K562 (cell line): Measurements from ENCODE around the gene VMP1. TPM values are rescaled to one million over a fixed set of nuclear protein-coding genes. Genes with fewer than 3 reads are reported as not detected.

Experiments used
- ATAC-seq: fragments of 200-7000 bp; cut with Tn5 transposase; 3 replicates; pipeline ENCODE4 v1.9.1; 2020; ENCODE audit warnings: moderate library complexity
- BruUV-seq: library from RNA; stranded (reverse); fragments of 400-500 nt; replicated peaks from 2 replicates; lab custom pipeline; 2021; lab: Mats Ljungman, UMichigan
- CTCF ChIA-PET: fragments of 300-600 bp; formaldehyde crosslinking; extraction: SDS; loops from one replicate; lab custom pipeline; 2021; ENCODE audit warnings: low intra/inter-chr PET ratio; lab: Yijun Ruan, JAX
- POLR2A ChIA-PET: fragments of 300-600, 350-650 bp; sonication (Branson Sonifier 250); formaldehyde crosslinking; extraction: SDS; loops from one replicate; lab custom pipeline; 2021; ENCODE audit warnings: antibody characterized with exemption, inconsistent platforms; lab: Yijun Ruan, JAX
- DNase-seq, 4 experiments: peaks; one replicate each; pipeline versions ENCODE4 v3.0.0 to v3.0.0-alpha.2; 2011 to 2018; ENCODE audit warnings: low spot score in 3 of 4, mixed read lengths in 3 of 4; ENCODE audit errors: extremely low read depth in 1 of 4
- FAIRE-seq: peaks from 2 replicates; lab custom pipeline; 2011; peaks lifted over from hg19 to GRCh38; lab: Jason Lieb, UNC
- H2AFZ ChIP-seq: 2 replicates; pipeline ENCODE4 v1.6.0; 2011; ENCODE audit warnings: low read depth, low read length, control low read depth, inconsistent platforms
- H3K27ac ChIP-seq: fragments of 200-600 bp; 3 replicates; pipeline ENCODE4 v1.8.0; 2011; ENCODE audit warnings: low read depth, mild to moderate bottlenecking, control low read depth, inconsistent platforms, low read length, moderate library complexity, mixed read lengths; ENCODE audit errors: extremely low read depth
- H3K27me3 ChIP-seq, 2 experiments: fragments of 300-600 bp in 1 of 2; 2 replicates in 1 of 2; 3 replicates in 1 of 2; pipeline versions ENCODE4 v1.6.0 to v1.8.0; 2011; ENCODE audit warnings: inconsistent platforms in 2 of 2, low read length in 2 of 2, mild to moderate bottlenecking in 1 of 2, mixed read lengths in 1 of 2, moderate library complexity in 1 of 2; ENCODE audit not compliant: control insufficient read depth in 2 of 2, insufficient read depth in 2 of 2
- H3K36me3 ChIP-seq: fragments of 300-600 bp; 3 replicates; pipeline ENCODE4 v1.8.0; 2011; ENCODE audit warnings: mild to moderate bottlenecking, low read length, inconsistent platforms; ENCODE audit not compliant: control insufficient read depth, insufficient read depth
- H3K4me1 ChIP-seq, 2 experiments: fragments of 200-600 bp in 1 of 2; replicated peaks in 1 of 2; 2 replicates in 1 of 2; 3 replicates in 1 of 2; pipeline versions ENCODE4 v1.5.1 to v1.8.0; 2011; ENCODE audit warnings: inconsistent platforms in 2 of 2, low read length in 2 of 2, mild to moderate bottlenecking in 1 of 2, mixed read lengths in 1 of 2, moderate library complexity in 1 of 2; ENCODE audit not compliant: control insufficient read depth in 2 of 2, insufficient read depth in 2 of 2
- H3K4me2 ChIP-seq: 2 replicates; pipeline ENCODE4 v1.6.1; 2011; ENCODE audit warnings: low read length, control low read depth, inconsistent platforms, mixed read lengths; ENCODE audit not compliant: insufficient read depth
- H3K4me3 ChIP-seq: fragments of 200-600 bp; sonication (generic), shearing (Covaris generic); 2 replicates; pipeline ENCODE4 v1.5.1; 2016; ENCODE audit warnings: control low read depth, inconsistent platforms
- H3K79me2 ChIP-seq: fragments of 200-600 bp; 3 replicates; pipeline ENCODE4 v1.8.0; 2011; ENCODE audit warnings: low read length, inconsistent platforms; ENCODE audit not compliant: control insufficient read depth, insufficient read depth
- H3K9ac ChIP-seq, 2 experiments: 2 replicates each; pipeline versions ENCODE4 v1.6.0 to v1.6.1; 2011; ENCODE audit warnings: low read depth in 2 of 2, low read length in 2 of 2, control low read depth in 1 of 2, inconsistent platforms in 1 of 2, mild to moderate bottlenecking in 1 of 2, mixed read lengths in 1 of 2; ENCODE audit not compliant: insufficient read depth in 1 of 2
- H3K9me1 ChIP-seq: one replicate; pipeline ENCODE4 v1.6.0; 2011; ENCODE audit warnings: inconsistent platforms, mild to moderate bottlenecking, low read length, moderate library complexity; ENCODE audit not compliant: control insufficient read depth, insufficient read depth
- H3K9me3 ChIP-seq: replicated peaks from 2 replicates; pipeline ENCODE4 v1.5.1; 2011; ENCODE audit warnings: low read depth, low read length, inconsistent platforms; ENCODE audit not compliant: control insufficient read depth, insufficient read depth
- H4K20me1 ChIP-seq: replicated peaks from 2 replicates; pipeline ENCODE4 v1.6.1; 2011; ENCODE audit warnings: low read length, inconsistent platforms, mixed read lengths; ENCODE audit not compliant: control insufficient read depth, insufficient read depth
- GATA2 ChIP-seq: sonication (generic); formaldehyde crosslinking; IDR thresholded peaks from 2 replicates; pipeline ENCODE4 v1.4.0; 2020; ENCODE audit warnings: mild to moderate bottlenecking, missing genetic modification reagents
- PTTG1 ChIP-seq: fragments of 450-650 bp; IDR thresholded peaks from 2 replicates; pipeline ENCODE4 v1.6.1; 2016; ENCODE audit warnings: low read depth, mild to moderate bottlenecking, missing genetic modification characterization, missing compliant biosample characterization
- SMAD2 ChIP-seq: fragments of 150-350 bp; IDR thresholded peaks from 2 replicates; pipeline ENCODE4 v1.6.1; 2014; ENCODE audit warnings: low read depth, mild to moderate bottlenecking, low read length
- ZEB2 ChIP-seq: fragments of 450-650 bp; IDR thresholded peaks from 2 replicates; pipeline ENCODE4 v1.6.1; 2016
- ZNF696 ChIP-seq: fragments of 250-450 bp; sonication (Bioruptor Pico); conservative IDR thresholded peaks from 2 replicates; pipeline ENCODE4 v1.4.0; 2020; ENCODE audit warnings: mild to moderate bottlenecking, moderate library complexity
- WGBS: fragments of 100-300 bp; shearing (Covaris generic); methylation state at CpG from one replicate; pipeline ENCODE4 v1.1.6; 2016; ENCODE audit warnings: low coverage, mixed read lengths; ENCODE audit not compliant: insufficient coverage; ENCODE audit errors: missing lambda C conversion rate; 5-methylcytosine and 5-hydroxymethylcytosine counted together
- in situ Hi-C: fragments of 300-500 bp; cut with MboI; formaldehyde crosslinking; loops from 4 replicates; pipeline ENCODE4 v1.15.0; 2018; ENCODE audit warnings: inconsistent platforms, mixed read lengths
- intact Hi-C: fragments of 100-400 bp; cut with micrococcal nuclease; formaldehyde crosslinking; loops from 2 replicates; pipeline ENCODE4 v1.14.2; 2022
- polyA plus RNA-seq, 8 experiments: library from polyadenylated mRNA; depleted of rRNA in 4 of 8; stranded (reverse) in 5 of 8; unstranded in 3 of 8; fragments of >200 nt; fragmentation: Nextera tagmentation in 2 of 8; fragmentation: Illumina TruSeq in 1 of 8; extraction: Ambion mirVana in 2 of 8; extraction: Trizol in 1 of 8; gene quantifications; 2 replicates each; pipeline versions ENCODE4 v1.2.1 to v1.2.3, GENCODE V29; 2011 to 2014; ENCODE audit warnings: inconsistent platforms in 1 of 8, missing spikeins in 1 of 8
- total RNA-seq, 7 experiments: library from RNA; depleted of rRNA in 6 of 7; stranded (reverse); fragments of >200 nt in 6 of 7; fragmentation: Illumina TruSeq in 2 of 7; extraction: Trizol in 2 of 7; gene quantifications; 2 replicates each; pipeline versions ENCODE4 v1.2.1 to v1.2.3, GENCODE V29; 2011 to 2021; ENCODE audit warnings: low replicate concordance in 1 of 7
- TF ChIP-seq, protein P1 (sequence below): fragments of 250-450 bp; sonication (Bioruptor Pico); IDR thresholded peaks from 2 replicates; pipeline ENCODE4 v1.5.0; 2021; ENCODE audit warnings: mild to moderate bottlenecking, borderline replicate concordance
- TF ChIP-seq, protein P2 (sequence below), 3 experiments: fragments of 200-800 bp in 1 of 3; fragments of 250-450 bp in 1 of 3; fragments of 450-650 bp in 1 of 3; sonication (Bioruptor Pico) in 1 of 3; sonication (Bioruptor generic) in 1 of 3; formaldehyde crosslinking in 1 of 3; IDR thresholded peaks; 2 replicates each; pipeline versions ENCODE4 v1.6.1 to v1.8.0; 2016 to 2022; ENCODE audit warnings: mild to moderate bottlenecking in 2 of 3, missing genetic modification characterization in 2 of 3, missing compliant biosample characterization in 1 of 3, moderate library complexity in 1 of 3

The VMP1 gene
- total and polyA plus RNA-seq, 9 of the 15 experiments (the other 6 are each of a cell fraction or from before 2014, with no cell fraction given) = 123 to 304 (median 151) TPM

DNA sequence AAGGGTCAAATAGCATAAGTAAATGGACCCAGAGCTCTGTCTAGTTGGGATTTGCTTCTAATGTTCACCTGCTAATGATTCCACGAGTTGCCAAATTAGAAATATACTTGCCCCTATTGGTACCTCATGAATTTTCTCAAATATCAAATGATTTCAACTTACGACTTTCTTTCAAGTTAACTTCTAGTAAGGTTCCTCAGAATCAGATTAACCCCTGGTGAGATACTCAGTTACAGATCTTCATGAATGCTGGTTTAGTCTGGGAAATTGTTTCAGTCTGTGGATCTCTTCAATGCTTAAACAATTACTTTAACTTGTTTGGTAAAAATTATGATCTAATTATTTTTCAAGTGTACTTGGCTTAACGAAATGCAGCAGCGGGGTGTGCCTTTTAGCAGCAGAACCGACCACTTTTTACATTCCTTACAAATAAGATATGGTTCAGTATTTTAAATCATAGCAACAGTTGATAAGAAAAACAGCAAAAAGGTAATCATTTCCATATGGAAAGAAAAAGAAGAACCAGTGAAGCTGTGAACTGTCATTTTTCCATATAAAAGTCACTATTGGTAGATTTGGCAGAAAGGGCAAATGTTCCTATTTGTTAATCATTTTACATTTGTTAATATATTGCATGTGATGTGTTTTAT, 150.8 kb downstream of the VMP1 start:
- H3K9me1 ChIP-seq = no peaks in the 10 kb centered on the region
- intact Hi-C loops = no loop called here
- 78% methylated on average over 5 of the region's 5 CpGs for WGBS
- CTCF ChIA-PET = interaction anchor here (2.5 to 4.1 kb wide), 2 partner anchors 105 to 111 kb away, joined by 21 to 54 read pairs; no protein-coding TSS in a partner anchor
- no peak for FAIRE-seq
- peaks cover 25% of the 10 kb centered on the region; the same call in 2 of the 3 replicates for H3K36me3 ChIP-seq
- H4K20me1 ChIP-seq = no peaks in the 10 kb centered on the region
- H3K4me1 ChIP-seq = peaks cover 2% of the 10 kb centered on the region in 2 experiments; a peak in 2 of 5 replicates
- no TSS peak for BruUV-seq
- no peak overlapping the region for H2AFZ ChIP-seq
- no peak overlapping the region for H3K4me3 ChIP-seq
- in situ Hi-C loops = no loop called here
- H3K9me3 ChIP-seq = no peaks in the 10 kb centered on the region
- H3K27ac ChIP-seq = no peak overlapping the region
- no peak overlapping the region for H3K9ac ChIP-seq
- H3K79me2 ChIP-seq = no peaks in the 10 kb centered on the region
- no peak overlapping the region for H3K4me2 ChIP-seq
- TF ChIP-seq SMAD2 (no peak), ZNF696 (no peak), ZEB2 (no peak), GATA2 (no peak), PTTG1 (no peak)
- TF ChIP-seq, protein P1, sequence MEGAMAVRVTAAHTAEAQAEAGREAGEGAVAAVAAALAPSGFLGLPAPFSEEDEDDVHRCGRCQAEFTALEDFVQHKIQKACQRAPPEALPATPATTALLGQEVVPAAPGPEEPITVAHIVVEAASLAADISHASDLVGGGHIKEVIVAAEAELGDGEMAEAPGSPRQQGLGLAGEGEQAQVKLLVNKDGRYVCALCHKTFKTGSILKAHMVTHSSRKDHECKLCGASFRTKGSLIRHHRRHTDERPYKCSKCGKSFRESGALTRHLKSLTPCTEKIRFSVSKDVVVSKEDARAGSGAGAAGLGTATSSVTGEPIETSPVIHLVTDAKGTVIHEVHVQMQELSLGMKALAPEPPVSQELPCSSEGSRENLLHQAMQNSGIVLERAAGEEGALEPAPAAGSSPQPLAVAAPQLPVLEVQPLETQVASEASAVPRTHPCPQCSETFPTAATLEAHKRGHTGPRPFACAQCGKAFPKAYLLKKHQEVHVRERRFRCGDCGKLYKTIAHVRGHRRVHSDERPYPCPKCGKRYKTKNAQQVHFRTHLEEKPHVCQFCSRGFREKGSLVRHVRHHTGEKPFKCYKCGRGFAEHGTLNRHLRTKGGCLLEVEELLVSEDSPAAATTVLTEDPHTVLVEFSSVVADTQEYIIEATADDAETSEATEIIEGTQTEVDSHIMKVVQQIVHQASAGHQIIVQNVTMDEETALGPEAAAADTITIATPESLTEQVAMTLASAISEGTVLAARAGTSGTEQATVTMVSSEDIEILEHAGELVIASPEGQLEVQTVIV (CRISPR knock-in tag) = no peak
- TF ChIP-seq, protein P2, sequence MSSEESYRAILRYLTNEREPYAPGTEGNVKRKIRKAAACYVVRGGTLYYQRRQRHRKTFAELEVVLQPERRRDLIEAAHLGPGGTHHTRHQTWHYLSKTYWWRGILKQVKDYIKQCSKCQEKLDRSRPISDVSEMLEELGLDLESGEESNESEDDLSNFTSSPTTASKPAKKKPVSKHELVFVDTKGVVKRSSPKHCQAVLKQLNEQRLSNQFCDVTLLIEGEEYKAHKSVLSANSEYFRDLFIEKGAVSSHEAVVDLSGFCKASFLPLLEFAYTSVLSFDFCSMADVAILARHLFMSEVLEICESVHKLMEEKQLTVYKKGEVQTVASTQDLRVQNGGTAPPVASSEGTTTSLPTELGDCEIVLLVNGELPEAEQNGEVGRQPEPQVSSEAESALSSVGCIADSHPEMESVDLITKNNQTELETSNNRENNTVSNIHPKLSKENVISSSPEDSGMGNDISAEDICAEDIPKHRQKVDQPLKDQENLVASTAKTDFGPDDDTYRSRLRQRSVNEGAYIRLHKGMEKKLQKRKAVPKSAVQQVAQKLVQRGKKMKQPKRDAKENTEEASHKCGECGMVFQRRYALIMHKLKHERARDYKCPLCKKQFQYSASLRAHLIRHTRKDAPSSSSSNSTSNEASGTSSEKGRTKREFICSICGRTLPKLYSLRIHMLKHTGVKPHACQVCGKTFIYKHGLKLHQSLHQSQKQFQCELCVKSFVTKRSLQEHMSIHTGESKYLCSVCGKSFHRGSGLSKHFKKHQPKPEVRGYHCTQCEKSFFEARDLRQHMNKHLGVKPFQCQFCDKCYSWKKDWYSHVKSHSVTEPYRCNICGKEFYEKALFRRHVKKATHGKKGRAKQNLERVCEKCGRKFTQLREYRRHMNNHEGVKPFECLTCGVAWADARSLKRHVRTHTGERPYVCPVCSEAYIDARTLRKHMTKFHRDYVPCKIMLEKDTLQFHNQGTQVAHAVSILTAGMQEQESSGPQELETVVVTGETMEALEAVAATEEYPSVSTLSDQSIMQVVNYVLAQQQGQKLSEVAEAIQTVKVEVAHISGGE (CRISPR knock-in tag; IDR thresholded peaks at IDR 0.05) = peak in 1 of 3 experiments; percentile 76; a peak in 2 of 6 replicates
- TF ChIP-seq, all 486 proteins: peak for 1
- DNase-seq = no peak
- ATAC-seq = no peak
- POLR2A ChIA-PET = interaction anchor here (1.3 kb wide), 1 partner anchor 105 kb away, joined by 5 read pairs; no protein-coding TSS in a partner anchor
- H3K27me3 ChIP-seq = no peaks in the 10 kb centered on the region
